H1 (cell line): ENCODE measurements around the gene DGKH. TPM values are rescaled to one million over a fixed set of nuclear protein-coding genes. Genes with fewer than 3 reads are reported as not detected.

Source experiments
- FOSL1 ChIP-seq: IDR thresholded peaks from 2 replicates; pipeline ENCODE4 v1.6.1; 2011; ENCODE audit warnings: mild to moderate bottlenecking, low read depth, low read length, moderate library complexity; ENCODE audit not compliant: insufficient read depth
- GABPA ChIP-seq: IDR thresholded peaks from 2 replicates; pipeline ENCODE4 v1.6.1; 2011; ENCODE audit warnings: mild to moderate bottlenecking, low read length, moderate library complexity, borderline replicate concordance; ENCODE audit not compliant: insufficient read depth
- polyA plus RNA-seq, 7 experiments: library from polyadenylated mRNA; depleted of rRNA in 3 of 7; stranded (reverse) in 5 of 7; unstranded in 2 of 7; fragments of >200 nt in 5 of 7; fragments of 200-250 nt in 2 of 7; gene quantifications; 1 replicate in 5 of 7; 2 replicates in 1 of 7; 4 replicates in 1 of 7; pipeline versions ENCODE4 v1.2.1 to v1.2.3, GENCODE V29; 2011 to 2013; ENCODE audit warnings: missing spikeins in 2 of 7, mixed read lengths in 2 of 7
- total RNA-seq: library from RNA; stranded (reverse); fragmentation: NEBNext Ultra II Directional; extraction: Animal tissue kit (Norgen Biotek cat#: 25700); gene quantifications from 2 replicates; pipeline ENCODE4 v1.2.1, GENCODE V29; 2021

DGKH gene
- total and polyA plus RNA-seq, 2 of the 8 experiments (the other 6 are each of a cell fraction or from before 2014, with no cell fraction given): 2.1 to 7.9 TPM

DNA sequence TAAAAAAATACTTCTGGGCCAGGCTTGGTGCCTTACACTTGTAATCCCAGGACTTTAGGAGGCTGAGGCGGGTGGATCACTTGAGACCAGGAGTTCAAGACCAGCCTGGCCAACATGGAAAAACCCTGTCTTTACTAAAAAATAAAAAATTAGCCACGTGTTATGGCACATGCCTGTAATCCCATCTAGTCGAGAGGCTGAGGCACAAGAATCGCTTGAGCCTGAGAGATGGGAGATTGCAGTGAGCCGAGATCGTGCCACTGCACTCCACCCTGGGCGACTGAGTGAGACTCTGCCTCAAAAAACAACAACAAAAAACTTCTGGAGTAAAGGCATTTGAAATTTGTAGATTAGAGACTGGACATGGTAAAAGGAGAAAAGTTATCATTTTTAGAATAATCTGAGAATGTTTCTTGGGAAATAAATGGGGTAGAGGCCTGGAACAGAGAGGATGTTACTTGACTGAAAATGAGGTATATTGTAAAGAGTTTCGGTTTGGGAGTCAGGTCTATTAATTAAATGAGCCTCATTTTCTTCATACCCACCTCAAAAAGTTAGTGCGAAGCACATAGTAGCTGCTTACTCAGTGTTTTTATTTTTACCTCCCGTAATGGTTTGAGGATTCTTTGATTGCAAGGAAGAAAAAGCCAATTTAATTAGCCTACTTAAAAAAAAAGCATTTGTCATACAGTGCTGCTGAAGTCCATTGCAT is 226.1 kb downstream of the DGKH start (continued):
- TF ChIP-seq FOSL1 (no peak), GABPA (no peak)
